RWPE1 (cell line): ENCODE data around the gene ZNRF1.

Experiments used
- CTCF ChIA-PET: fragments of 350-600 bp; sonication (Branson Sonifier 250); formaldehyde crosslinking; extraction: SDS; loops from one replicate; lab custom pipeline; 2021; lab: Yijun Ruan, JAX
- POLR2A ChIA-PET: fragments of 400-600 bp; formaldehyde crosslinking; extraction: SDS; loops from one replicate; lab custom pipeline; 2020; ENCODE audit warnings: antibody characterized with exemption; ENCODE audit not compliant: low non-redundant PET; lab: Yijun Ruan, JAX
- DNase-seq: peaks from one replicate; pipeline ENCODE4 v3.0.0; 2012; ENCODE audit warnings: low spot score
- H3K27ac ChIP-seq: fragments of 450-650 bp; 2 replicates; pipeline ENCODE4 v1.5.1; 2017
- TF ChIP-seq, protein P1 (sequence below): fragments of 450-650 bp; conservative IDR thresholded peaks from 2 replicates; pipeline ENCODE4 v1.5.1; 2017; ENCODE audit warnings: low read depth, mild to moderate bottlenecking

The ZNRF1 gene

DNA sequence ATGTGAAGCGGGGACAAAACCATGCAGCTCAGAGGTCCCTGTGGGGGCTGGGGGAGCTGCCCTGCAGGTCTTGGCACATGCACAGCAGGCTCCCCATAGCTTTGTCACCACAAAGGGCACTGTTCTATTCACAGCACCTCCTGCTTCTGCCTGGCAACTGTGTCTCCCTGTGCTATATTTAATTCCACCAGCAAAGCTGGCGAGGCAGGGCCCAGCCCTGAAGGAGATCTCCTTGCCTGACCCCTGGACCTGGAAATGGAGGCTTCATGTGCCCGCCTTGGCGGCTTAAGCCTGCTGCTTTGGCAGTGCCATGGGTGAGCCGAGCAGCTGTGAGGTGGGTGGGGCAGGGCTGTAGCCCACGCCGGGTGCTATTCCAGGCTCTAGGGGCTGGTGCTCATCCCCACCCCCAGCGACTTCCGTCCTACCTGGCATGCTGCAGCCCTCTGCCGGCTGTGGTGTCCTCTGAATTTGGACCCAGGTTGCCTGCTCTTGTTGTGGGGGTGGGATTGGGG is 111.0 kb downstream of the ZNRF1 start:
- no peak for DNase-seq
- POLR2A ChIA-PET = no interaction called here
- TF ChIP-seq, protein P1, sequence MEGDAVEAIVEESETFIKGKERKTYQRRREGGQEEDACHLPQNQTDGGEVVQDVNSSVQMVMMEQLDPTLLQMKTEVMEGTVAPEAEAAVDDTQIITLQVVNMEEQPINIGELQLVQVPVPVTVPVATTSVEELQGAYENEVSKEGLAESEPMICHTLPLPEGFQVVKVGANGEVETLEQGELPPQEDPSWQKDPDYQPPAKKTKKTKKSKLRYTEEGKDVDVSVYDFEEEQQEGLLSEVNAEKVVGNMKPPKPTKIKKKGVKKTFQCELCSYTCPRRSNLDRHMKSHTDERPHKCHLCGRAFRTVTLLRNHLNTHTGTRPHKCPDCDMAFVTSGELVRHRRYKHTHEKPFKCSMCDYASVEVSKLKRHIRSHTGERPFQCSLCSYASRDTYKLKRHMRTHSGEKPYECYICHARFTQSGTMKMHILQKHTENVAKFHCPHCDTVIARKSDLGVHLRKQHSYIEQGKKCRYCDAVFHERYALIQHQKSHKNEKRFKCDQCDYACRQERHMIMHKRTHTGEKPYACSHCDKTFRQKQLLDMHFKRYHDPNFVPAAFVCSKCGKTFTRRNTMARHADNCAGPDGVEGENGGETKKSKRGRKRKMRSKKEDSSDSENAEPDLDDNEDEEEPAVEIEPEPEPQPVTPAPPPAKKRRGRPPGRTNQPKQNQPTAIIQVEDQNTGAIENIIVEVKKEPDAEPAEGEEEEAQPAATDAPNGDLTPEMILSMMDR = no peak
- CTCF ChIA-PET = interaction anchor here (0.7 to 6.7 kb wide), 3 partner anchors 19 to 117 kb away, joined by 3 to 71 read pairs (median 4); partner anchors contain the start of gene ZNRF1
- peak overlapping the region; percentile 97 for H3K27ac ChIP-seq

DNA sequence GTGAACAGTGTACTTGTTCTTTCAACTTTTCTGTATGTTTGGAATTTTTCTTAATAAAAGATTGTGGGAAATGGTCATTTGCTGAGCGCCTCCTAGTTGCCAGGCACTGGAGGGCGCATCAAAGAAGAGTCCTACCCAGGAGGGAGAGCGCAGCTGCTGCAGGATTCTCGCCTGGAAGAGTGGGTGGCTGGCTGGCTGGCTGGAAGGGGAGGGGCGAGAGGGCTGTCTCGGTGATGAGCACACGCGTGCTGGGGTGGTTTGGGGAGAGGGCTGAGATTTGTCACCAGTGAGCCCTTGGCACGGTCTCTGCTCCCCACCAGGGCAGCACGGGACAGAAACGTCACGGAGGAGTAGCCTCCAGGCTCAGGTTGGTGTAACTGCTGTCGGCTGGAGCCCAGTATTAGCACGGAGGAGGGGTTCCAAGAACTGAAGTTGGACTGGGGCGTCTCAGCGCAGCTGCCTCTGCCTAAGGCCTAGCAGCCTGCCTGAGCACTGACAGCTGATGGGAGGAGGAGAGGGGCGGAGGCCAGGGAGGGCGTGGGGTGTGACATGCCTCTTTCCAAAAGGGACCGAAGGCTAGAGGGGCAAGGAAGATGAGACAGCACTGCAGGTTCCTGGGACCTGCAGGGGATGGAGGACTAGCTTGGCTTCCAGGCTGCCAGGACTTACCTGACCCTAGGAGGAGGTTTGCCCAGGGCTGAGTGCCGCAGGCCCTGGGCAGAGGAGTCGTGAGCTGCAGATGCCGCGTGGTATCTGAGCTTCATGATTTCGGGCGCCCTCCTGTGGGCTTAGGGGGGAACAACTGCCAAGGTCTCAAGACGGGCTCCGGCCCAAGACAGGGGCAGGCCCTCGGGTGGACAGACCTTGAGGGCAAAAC is 112.1 kb downstream of the ZNRF1 start:
- peak; percentile 76 for DNase-seq
- TF ChIP-seq, protein P1 = peak; percentile 86
- POLR2A ChIA-PET = interaction anchor here (0.5 to 1.2 kb wide), 2 partner anchors 112 to 411 kb away, joined by 3 read pairs; partner anchors contain the start of gene ZNRF1
- peak overlapping the region; percentile 97 for H3K27ac ChIP-seq
- CTCF ChIA-PET = interaction anchor here (0.5 to 6.7 kb wide), 17 partner anchors 12 to 458 kb away, joined by 3 to 71 read pairs (median 5); partner anchors contain the start of genes WDR59 and ZNRF1

- peak overlapping the region; percentile 97 for H3K27ac ChIP-seq
- ChIA-PET CTCF (interaction anchor here (0.6 to 6.7 kb wide), 16 partner anchors 13 to 214 kb away, joined by 3 to 71 read pairs (median 4); partner anchors contain the start of gene ZNRF1), POLR2A (interaction anchor here (0.6 to 1.2 kb wide), 2 partner anchors 113 kb away, joined by 3 read pairs; partner anchors contain the start of gene ZNRF1)
- TF ChIP-seq, protein P1 = no peak; the same call in 1 of the 2 replicates
- no peak for DNase-seq
Observed at GRCh38 chr16:75111514-75111940, 112.7 kb downstream of the ZNRF1 start.

- H3K27ac ChIP-seq = peak overlapping the region; percentile 97
- TF ChIP-seq, protein P1 = no peak
- DNase-seq = no peak
- ChIA-PET POLR2A (interaction anchor here (0.6 kb wide), 1 partner anchor 114 kb away, joined by 3 read pairs; no protein-coding TSS in a partner anchor), CTCF (interaction anchor here (0.6 to 6.7 kb wide), 12 partner anchors 13 to 214 kb away, joined by 3 to 71 read pairs (median 5); partner anchors contain the start of gene ZNRF1)
Observed at GRCh38 chr16:75111961-75112733, 113.3 kb downstream of the ZNRF1 start.

DNA sequence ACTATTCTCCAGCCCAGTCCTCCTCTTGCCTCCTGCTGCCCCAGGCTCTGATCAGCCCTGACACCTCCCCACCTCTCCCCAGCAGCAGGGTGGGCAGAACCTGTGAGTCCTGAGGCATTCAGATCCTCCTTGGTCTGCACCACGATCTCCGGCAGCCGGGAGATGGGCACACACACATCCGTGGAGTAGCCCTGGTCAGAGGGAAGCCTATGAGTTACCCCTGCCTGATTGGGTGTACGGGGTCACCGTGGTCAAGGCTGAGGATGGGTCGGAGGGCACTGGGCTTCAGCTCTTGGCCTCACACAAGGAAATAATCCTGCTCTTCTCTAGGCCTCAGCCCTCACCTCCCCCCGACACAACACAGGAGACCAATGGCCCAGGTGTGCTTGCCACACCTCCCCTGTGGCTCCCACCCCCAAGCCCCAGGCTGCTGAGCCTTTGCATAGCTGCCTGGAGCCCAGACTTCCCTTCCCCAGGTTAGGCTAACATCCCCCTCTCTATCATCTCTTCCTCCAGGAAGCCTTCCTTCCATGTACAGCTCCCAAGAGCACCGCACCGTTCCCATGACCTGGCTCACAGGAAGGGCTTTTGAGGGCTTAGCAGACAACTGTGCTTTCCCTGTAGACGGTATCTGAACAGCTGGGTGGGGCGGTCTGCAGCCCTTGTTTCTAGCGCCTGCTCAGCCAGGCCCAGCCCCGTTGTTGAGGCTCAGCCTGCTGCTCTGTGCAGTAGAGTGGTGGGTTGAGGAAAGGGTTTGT is 114.1 kb downstream of the ZNRF1 start:
- TF ChIP-seq, protein P1 = no peak
- ChIA-PET POLR2A (no interaction called here), CTCF (interaction anchor here (0.6 to 6.7 kb wide), 3 partner anchors 14 to 114 kb away, joined by 3 to 71 read pairs (median 3); partner anchors contain the start of gene ZNRF1)
- no peak for DNase-seq
- H3K27ac ChIP-seq = 0 out of 2 replicates have a peak overlapping the region, but pooled peaks have one; percentile 4
